Transverse colon (tissue), 4 donors: ENCODE results near the gene INAVA. TPM values are rescaled to one million over a fixed set of nuclear protein-coding genes. Genes with fewer than 3 reads are reported as not detected.

Experiments used
- DNase-seq: peaks from one replicate; pipeline ENCODE4 v3.0.0-alpha.2; 2019
- H3K27ac ChIP-seq, 4 donors: fragments of 200-600 bp; sonication (generic); 2 replicates each; pipeline ENCODE4 v1.5.1; 2016 to 2018; ENCODE audit warnings: inconsistent platforms in 4 of 4
- H3K27me3 ChIP-seq: fragments of 200-600 bp; sonication (generic); 2 replicates; pipeline ENCODE4 v1.5.1; 2017; ENCODE audit warnings: inconsistent platforms
- H3K36me3 ChIP-seq, 4 donors: fragments of 200-600 bp; sonication (generic); 2 replicates each; pipeline ENCODE4 v1.5.1; 2017 to 2019; ENCODE audit warnings: inconsistent platforms in 4 of 4
- H3K4me1 ChIP-seq, 4 donors: fragments of 200-600 bp; sonication (generic); 2 replicates each; pipeline ENCODE4 v1.5.1; 2017 to 2020; ENCODE audit warnings: inconsistent platforms in 4 of 4
- H3K4me3 ChIP-seq, 4 donors: fragments of 200-600 bp; sonication (generic); 1 replicate in 1 of 4; 2 replicates in 3 of 4; pipeline versions ENCODE4 v1.5.1 to v1.6.1; 2017 to 2019; ENCODE audit warnings: inconsistent platforms in 4 of 4
- H3K9me3 ChIP-seq, 2 donors: fragments of 200-600 bp; sonication (generic); 2 replicates each; pipeline ENCODE4 v1.5.1; 2017 to 2019; ENCODE audit warnings: inconsistent platforms in 2 of 2
- EP300 ChIP-seq: sonication (generic); formaldehyde crosslinking; IDR thresholded peaks from one replicate; pipeline ENCODE4 v1.6.1; 2017; ENCODE audit warnings: antibody characterized with exemption, low read depth
- POLR2A ChIP-seq: fragments of 450-650 bp; IDR thresholded peaks from one replicate; pipeline ENCODE4 v1.6.1; 2016; ENCODE audit warnings: antibody characterized with exemption, mild to moderate bottlenecking, moderate library complexity
- POLR2AphosphoS5 ChIP-seq, 3 donors: sonication (generic); formaldehyde crosslinking; IDR thresholded peaks; one replicate each; pipeline ENCODE4 v1.6.1; 2016; ENCODE audit warnings: antibody characterized with exemption in 3 of 3
- WGBS, 2 donors: methylation state at CpG; one replicate each; pipeline ENCODE4 v1.1.5; 2018; ENCODE audit warnings: low coverage in 1 of 2; 5-methylcytosine and 5-hydroxymethylcytosine counted together
- in situ Hi-C, 4 donors: fragments of 200-750 bp; cut with MboI; loops; one replicate each; pipeline versions ENCODE4 v1.15.0 to v1.15.1; 2017; ENCODE audit warnings: low sequenced_read_pairs in 3 of 4, low pct_ligation_motif_present in 1 of 4, low pct_unique_long_range_greater_than_20kb in 1 of 4
- intact Hi-C: fragments of 100-400 bp; cut with DNase I; formaldehyde crosslinking; loops from one replicate; pipeline ENCODE4 v1.15.1; 2023; ENCODE audit warnings: low total_unique reads
- total RNA-seq, 4 donors: library from RNA; depleted of rRNA; stranded (reverse); fragments of >200 nt; gene quantifications; one replicate each; pipeline ENCODE4 v1.1.0, GENCODE V29; 2016
- TF ChIP-seq, protein P1 (sequence below), 5 experiments: fragments of 200-600 bp in 3 of 5; fragments of 450-650 bp in 2 of 5; sonication (generic) in 3 of 5; IDR thresholded peaks; 1 replicate in 2 of 5; 2 replicates in 3 of 5; pipeline ENCODE4 v1.5.1; 2016 to 2017; ENCODE audit warnings: antibody characterized with exemption in 5 of 5, inconsistent platforms in 3 of 5, mild to moderate bottlenecking in 2 of 5, moderate library complexity in 1 of 5

INAVA gene
- total RNA-seq, 4 donors from 2014 or later, result 139 to 609 (median 265) TPM

DNA sequence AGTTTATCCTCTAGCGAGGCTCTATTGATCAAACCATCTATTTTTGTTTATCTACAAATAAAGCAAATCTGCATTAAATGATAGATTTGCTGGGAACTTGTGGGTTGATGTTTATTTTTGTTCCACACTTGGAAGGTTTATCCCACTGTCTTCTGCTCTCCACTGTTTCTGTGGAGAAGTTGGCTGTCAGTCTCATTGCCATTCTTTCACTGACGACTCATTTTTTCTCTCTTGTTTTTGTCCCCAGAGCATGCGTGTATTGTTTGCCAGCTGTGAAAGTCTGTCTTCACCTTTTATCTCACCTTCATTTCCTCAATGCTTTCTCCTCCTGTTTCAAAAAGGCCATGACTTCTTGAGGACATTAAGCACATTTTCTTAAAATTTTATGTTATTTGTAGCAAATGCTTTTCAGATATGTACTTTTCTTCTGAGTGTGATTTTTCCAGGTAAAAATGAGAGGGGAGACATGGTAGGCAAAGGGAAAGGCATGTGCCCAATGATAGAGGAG, 52.4 kb downstream of the INAVA start:
- WGBS, 2 donors, result 90 to 97% methylated on average over 3 of the region's 3 CpGs
- intact Hi-C loops, result no loop called here

DNA sequence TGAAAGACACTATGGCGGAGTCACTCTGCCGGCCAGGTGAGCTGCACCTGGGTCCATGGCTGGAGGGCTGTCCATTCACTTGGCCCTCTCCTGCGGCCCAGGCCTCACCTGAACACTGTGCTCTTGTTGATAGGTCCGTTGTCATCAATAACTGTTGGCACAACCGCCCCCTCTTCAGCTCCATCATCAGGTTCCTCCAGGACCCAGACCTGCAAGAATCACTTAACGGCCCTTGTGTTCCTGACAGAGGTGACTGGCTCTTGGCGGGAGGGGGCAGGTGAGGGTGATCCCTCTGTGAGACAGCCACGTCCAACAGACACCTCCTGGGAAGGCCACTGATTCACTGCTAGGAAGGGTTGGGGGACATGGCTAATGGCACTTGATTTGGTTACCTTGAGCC, 54.9 kb downstream of the INAVA start:
- no peak for DNase-seq
- no peak overlapping the region for H3K27ac ChIP-seq
- H3K4me1 ChIP-seq, result no peaks in the 10 kb centered on the region
- in situ Hi-C loops, result no loop called here
- H3K27me3 ChIP-seq, result no peaks in the 10 kb centered on the region
- no peak overlapping the region for H3K4me3 ChIP-seq
- H3K9me3 ChIP-seq, result peaks cover 0 to 6% of the 10 kb centered on the region in 2 donors
- 94% methylated on average over 8 of the region's 8 CpGs; no CpG with 5 or more reads in 1 of the 2 donors for WGBS, 2 donors
- TF ChIP-seq POLR2AphosphoS5 (IDR thresholded peaks at IDR 0.05), result no peak
- TF ChIP-seq, protein P1, sequence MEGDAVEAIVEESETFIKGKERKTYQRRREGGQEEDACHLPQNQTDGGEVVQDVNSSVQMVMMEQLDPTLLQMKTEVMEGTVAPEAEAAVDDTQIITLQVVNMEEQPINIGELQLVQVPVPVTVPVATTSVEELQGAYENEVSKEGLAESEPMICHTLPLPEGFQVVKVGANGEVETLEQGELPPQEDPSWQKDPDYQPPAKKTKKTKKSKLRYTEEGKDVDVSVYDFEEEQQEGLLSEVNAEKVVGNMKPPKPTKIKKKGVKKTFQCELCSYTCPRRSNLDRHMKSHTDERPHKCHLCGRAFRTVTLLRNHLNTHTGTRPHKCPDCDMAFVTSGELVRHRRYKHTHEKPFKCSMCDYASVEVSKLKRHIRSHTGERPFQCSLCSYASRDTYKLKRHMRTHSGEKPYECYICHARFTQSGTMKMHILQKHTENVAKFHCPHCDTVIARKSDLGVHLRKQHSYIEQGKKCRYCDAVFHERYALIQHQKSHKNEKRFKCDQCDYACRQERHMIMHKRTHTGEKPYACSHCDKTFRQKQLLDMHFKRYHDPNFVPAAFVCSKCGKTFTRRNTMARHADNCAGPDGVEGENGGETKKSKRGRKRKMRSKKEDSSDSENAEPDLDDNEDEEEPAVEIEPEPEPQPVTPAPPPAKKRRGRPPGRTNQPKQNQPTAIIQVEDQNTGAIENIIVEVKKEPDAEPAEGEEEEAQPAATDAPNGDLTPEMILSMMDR (IDR thresholded peaks at IDR 0.05), result no peak
- TF ChIP-seq EP300, result no peak
- no peak for TF ChIP-seq POLR2A
- H3K36me3 ChIP-seq, result no peaks in the 10 kb centered on the region
- intact Hi-C loops, result no loop called here

More for the DNA sequence above, 52.4 kb downstream of the INAVA start:
- Histone ChIP-seq H3K36me3 (no peaks in the 10 kb centered on the region), H3K27me3 (no peaks in the 10 kb centered on the region), H3K4me3 (no peak overlapping the region), H3K4me1 (no peaks in the 10 kb centered on the region), H3K9me3 (peaks cover 0 to 6% of the 10 kb centered on the region in 2 donors), H3K27ac (no peak overlapping the region)
- in situ Hi-C loops, result no loop called here
- TF ChIP-seq POLR2AphosphoS5 (IDR thresholded peaks at IDR 0.05) (no peak), POLR2A (no peak), EP300 (no peak)
- TF ChIP-seq, protein P1 (IDR thresholded peaks at IDR 0.05), result no peak
- no peak for DNase-seq

- intact Hi-C loops (no loop called here), in situ Hi-C loops (no loop called here)
- Histone ChIP-seq H3K4me1 (no peaks in the 10 kb centered on the region), H3K9me3 (peaks cover 0 to 6% of the 10 kb centered on the region in 2 donors), H3K27me3 (no peaks in the 10 kb centered on the region), H3K4me3 (no peak overlapping the region), H3K27ac (no peak overlapping the region), H3K36me3 (no peaks in the 10 kb centered on the region)
- TF ChIP-seq POLR2AphosphoS5 (IDR thresholded peaks at IDR 0.05) (no peak), POLR2A (no peak), EP300 (no peak)
- TF ChIP-seq, protein P1 (IDR thresholded peaks at IDR 0.05), result no peak
- DNase-seq, result no peak
- WGBS, 2 donors, result 91% methylated on average over 2 of the region's 2 CpGs; no CpG with 5 or more reads in 1 of the 2 donors
Observed at GRCh38 chr1:200951016-200951415, 56.3 kb downstream of the INAVA start.

- no peak overlapping the region for H3K4me3 ChIP-seq
- in situ Hi-C loops, result no loop called here
- DNase-seq, result no peak
- no peaks in the 10 kb centered on the region for H3K9me3 ChIP-seq
- no peaks in the 10 kb centered on the region for H3K36me3 ChIP-seq
- WGBS, 2 donors, result 83 to 93% methylated on average over 2 to 3 of the region's 3 CpGs
- no peaks in the 10 kb centered on the region for H3K4me1 ChIP-seq
- TF ChIP-seq EP300 (no peak), POLR2AphosphoS5 (IDR thresholded peaks at IDR 0.05) (no peak), POLR2A (no peak)
- TF ChIP-seq, protein P1 (IDR thresholded peaks at IDR 0.05), result no peak
- intact Hi-C loops, result no loop called here
- no peaks in the 10 kb centered on the region for H3K27me3 ChIP-seq
- H3K27ac ChIP-seq, result no peak overlapping the region
Observed at GRCh38 chr1:200954434-200954833, 59.7 kb downstream of the INAVA start.
